ENCODE results near the gene SIPA1L3. TPM values are rescaled to one million over a fixed set of nuclear protein-coding genes. Genes with fewer than 3 reads are reported as not detected.
A peak's percentile ranks its signal among the peaks of the same experiment; 100 is the strongest.

Gene SIPA1L3
- polyA plus RNA-seq, 3 donors from 2014 or later, result 0.29 to 4.1 (median 3.2) TPM

- H3K27ac Mint-ChIP-seq, result no peak overlapping the region
Measured at GRCh38 chr19:38009650-38010242, 102.7 kb downstream of the SIPA1L3 start.

GRCh38 chr19:38011426-38011825 lies 104.4 kb downstream of the SIPA1L3 start:
- H3K4me3 Mint-ChIP-seq, result no peak overlapping the region
- H3K4me1 Mint-ChIP-seq, result peaks cover 4 to 7% of the 10 kb centered on the region in 2 donors
- peak overlapping the region in 2 of 6 donors; percentile 73 to 76 for H3K27ac Mint-ChIP-seq
- DNase-seq, result no peak
- no peaks in the 10 kb centered on the region for H3K9me3 Mint-ChIP-seq
- H3K36me3 Mint-ChIP-seq, result no peaks in the 10 kb centered on the region
- peaks cover 0 to 4% (median under 1%) of the 10 kb centered on the region in 3 donors for H3K27me3 Mint-ChIP-seq (ENCODE audit: low read depth in 3 of 3)

More at GRCh38 chr19:38009650-38010242, 102.7 kb downstream of the SIPA1L3 start:
- Mint-ChIP-seq H3K4me1 (peaks cover 3 to 7% of the 10 kb centered on the region in 2 donors), H3K4me3 (no peak overlapping the region), H3K27me3 (ENCODE audit: low read depth in 3 of 3) (peaks cover 0 to 6% (median 2%) of the 10 kb centered on the region in 3 donors), H3K9me3 (no peaks in the 10 kb centered on the region), H3K36me3 (no peaks in the 10 kb centered on the region)
- no peak for DNase-seq

DNA sequence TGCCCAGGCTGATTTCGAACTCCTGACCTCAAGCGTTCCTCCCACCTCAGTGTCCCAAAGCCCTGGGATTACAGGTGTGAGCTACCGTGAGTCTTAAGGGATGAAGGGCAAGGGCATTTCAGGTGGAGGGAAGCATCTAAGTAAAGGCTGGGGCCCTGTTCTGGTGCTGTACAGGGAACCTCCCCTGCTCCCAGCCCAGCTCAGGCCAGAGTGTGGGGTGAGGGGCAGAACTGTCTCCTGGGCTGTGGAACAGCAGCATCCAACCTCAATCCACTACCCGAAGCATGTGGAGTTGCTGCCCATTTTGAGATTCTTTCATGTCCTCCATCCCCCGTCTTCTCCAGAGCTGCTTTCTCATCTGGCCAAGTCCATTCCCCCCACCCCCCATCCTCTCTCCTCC lies 105.3 kb downstream of the SIPA1L3 start:
- H3K36me3 Mint-ChIP-seq, result no peaks in the 10 kb centered on the region
- DNase-seq, result no peak
- H3K9me3 Mint-ChIP-seq, result no peaks in the 10 kb centered on the region
- H3K27me3 Mint-ChIP-seq (ENCODE audit: low read depth in 3 of 3), result peaks cover 0 to 3% (median 0%) of the 10 kb centered on the region in 3 donors
- no peak overlapping the region for H3K4me3 Mint-ChIP-seq
- peaks cover 4 to 7% of the 10 kb centered on the region in 2 donors for H3K4me1 Mint-ChIP-seq
- no peak overlapping the region for H3K27ac Mint-ChIP-seq

DNA sequence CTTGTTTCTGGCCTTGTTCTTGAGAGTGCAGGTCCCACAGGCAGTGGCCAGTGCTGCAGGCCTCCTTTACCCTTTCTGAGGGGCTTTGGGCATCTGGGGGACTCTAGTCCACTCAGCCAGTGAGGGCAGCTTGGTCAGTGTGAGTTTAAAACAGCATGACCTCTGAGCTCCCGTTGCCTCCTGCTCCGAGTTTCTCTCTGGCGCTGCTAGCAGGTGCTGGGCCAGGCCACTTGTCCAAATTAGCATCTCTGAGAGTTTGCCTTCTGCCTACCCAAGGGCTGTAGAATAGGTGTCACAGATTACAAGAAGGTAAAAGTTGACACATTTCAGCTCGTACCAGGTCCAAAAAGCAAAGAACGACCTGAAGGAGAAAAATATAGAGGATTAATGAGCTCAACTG lies 105.9 kb downstream of the SIPA1L3 start:
- Mint-ChIP-seq H3K27ac (peak overlapping the region in 1 of 6 donors; percentile 6), H3K4me1 (peaks cover 4 to 7% of the 10 kb centered on the region in 2 donors), H3K27me3 (ENCODE audit: low read depth in 3 of 3) (peaks cover 0 to 3% (median 0%) of the 10 kb centered on the region in 3 donors), H3K4me3 (no peak overlapping the region), H3K36me3 (no peaks in the 10 kb centered on the region), H3K9me3 (no peaks in the 10 kb centered on the region)
- no peak for DNase-seq

GRCh38 chr19:38013913-38014580 lies 107.0 kb downstream of the SIPA1L3 start:
- Mint-ChIP-seq H3K9me3 (no peaks in the 10 kb centered on the region), H3K27ac (no peak overlapping the region), H3K4me1 (peaks cover 4 to 7% of the 10 kb centered on the region in 2 donors), H3K36me3 (no peaks in the 10 kb centered on the region), H3K4me3 (no peak overlapping the region), H3K27me3 (ENCODE audit: low read depth in 3 of 3) (peaks cover 0 to 2% (median 0%) of the 10 kb centered on the region in 3 donors)
- DNase-seq, result no peak

DNA sequence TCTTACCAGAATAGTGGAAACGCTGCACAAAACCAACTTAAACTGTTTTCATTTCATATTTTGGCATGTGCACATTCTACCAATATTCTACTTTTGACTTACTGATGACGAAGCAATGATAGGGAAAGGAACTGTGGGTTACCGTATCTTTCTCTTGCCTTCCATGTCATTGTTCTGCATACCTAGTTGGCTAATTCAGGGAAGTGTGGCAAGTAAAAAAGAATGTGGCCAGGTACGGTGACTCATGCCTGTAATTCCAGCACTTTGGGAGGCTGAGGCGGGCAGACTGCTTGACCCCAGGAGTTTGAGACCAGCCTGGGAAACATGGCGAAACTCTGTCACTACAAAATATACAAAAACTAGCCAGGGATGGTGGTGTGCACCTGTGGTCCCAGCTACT lies 108.2 kb downstream of the SIPA1L3 start:
- peaks cover 0 to 2% (median 0%) of the 10 kb centered on the region in 3 donors for H3K27me3 Mint-ChIP-seq (ENCODE audit: low read depth in 3 of 3)
- H3K4me1 Mint-ChIP-seq, result peaks cover 2 to 9% of the 10 kb centered on the region in 2 donors
- H3K36me3 Mint-ChIP-seq, result no peaks in the 10 kb centered on the region
- no peak for DNase-seq
- no peaks in the 10 kb centered on the region for H3K9me3 Mint-ChIP-seq
- H3K4me3 Mint-ChIP-seq, result no peak overlapping the region
- no peak overlapping the region for H3K27ac Mint-ChIP-seq

DNA sequence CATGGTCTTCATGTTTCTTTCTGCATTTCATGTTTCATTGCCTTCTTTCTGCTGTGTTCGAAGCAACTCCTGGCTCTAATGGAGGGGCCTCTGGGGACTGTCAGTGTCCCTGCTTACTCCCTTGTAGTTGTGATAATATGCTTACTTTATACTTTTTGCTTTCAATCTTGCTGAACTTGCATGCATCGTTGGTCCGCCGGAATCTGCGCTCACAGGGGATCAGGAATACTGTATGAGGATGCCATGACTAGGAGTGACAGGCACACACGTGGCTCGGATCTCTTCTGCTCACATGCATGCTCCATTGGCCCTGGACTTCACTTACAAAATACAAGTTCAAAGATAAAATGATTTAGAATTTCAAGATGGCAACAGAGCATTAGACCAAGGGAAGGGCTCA lies 108.8 kb downstream of the SIPA1L3 start:
- no peak overlapping the region for H3K4me3 Mint-ChIP-seq
- peaks cover 0 to 2% (median 0%) of the 10 kb centered on the region in 3 donors for H3K27me3 Mint-ChIP-seq (ENCODE audit: low read depth in 3 of 3)
- H3K4me1 Mint-ChIP-seq, result peaks cover 6 to 11% of the 10 kb centered on the region in 2 donors
- DNase-seq, result no peak
- no peaks in the 10 kb centered on the region for H3K9me3 Mint-ChIP-seq
- H3K27ac Mint-ChIP-seq, result peak overlapping the region in 1 of 6 donors; percentile 29
- no peaks in the 10 kb centered on the region for H3K36me3 Mint-ChIP-seq

DNA sequence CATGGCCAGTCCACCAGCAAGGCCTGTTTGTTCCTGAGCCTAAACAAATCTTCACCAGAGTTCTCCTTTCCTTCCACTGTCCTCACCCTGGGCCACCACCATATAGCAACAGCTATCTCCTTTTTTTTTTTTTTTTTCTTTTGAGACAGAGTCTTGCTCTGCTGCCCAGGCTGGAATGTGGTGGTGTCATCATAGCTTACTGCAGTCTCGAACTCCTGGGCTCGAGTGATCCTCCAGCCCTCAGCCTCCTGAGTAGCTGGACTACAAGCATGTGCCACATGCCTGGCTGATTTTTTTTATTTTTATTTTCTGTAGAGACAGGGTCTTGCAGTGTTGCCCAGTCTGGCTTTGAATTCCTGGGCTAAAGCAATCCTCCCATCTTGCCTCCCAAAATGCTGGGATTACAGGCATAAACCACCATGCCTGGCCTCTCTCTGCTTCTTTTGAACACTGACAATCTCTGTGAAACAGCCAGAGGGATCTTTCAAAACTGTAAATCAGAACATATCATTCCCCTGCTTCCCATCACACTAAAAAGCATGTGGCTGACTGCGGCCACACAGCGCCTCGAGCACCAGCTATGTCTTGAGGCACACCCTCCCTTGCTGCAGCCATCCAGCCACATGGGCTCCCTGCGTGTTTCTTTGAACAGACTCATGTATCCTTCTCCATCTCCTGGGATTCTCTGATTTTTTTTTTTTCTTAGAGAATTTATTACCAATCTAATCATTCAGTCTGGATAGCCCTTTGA lies 110.6 kb downstream of the SIPA1L3 start:
- Mint-ChIP-seq H3K4me1 (peaks cover 6 to 8% of the 10 kb centered on the region in 2 donors), H3K36me3 (no peaks in the 10 kb centered on the region), H3K4me3 (no peak overlapping the region), H3K27ac (peak overlapping the region in 1 of 6 donors; percentile 11), H3K9me3 (no peaks in the 10 kb centered on the region), H3K27me3 (ENCODE audit: low read depth in 3 of 3) (no peaks in the 10 kb centered on the region)
- DNase-seq, result no peak

GRCh38 chr19:38018694-38019395 lies 111.8 kb downstream of the SIPA1L3 start:
- no peak overlapping the region for H3K4me3 Mint-ChIP-seq
- no peaks in the 10 kb centered on the region for H3K9me3 Mint-ChIP-seq
- no peaks in the 10 kb centered on the region for H3K27me3 Mint-ChIP-seq (ENCODE audit: low read depth in 3 of 3)
- no peak overlapping the region for H3K27ac Mint-ChIP-seq
- no peaks in the 10 kb centered on the region for H3K36me3 Mint-ChIP-seq
- peaks cover 6 to 13% of the 10 kb centered on the region in 2 donors for H3K4me1 Mint-ChIP-seq
- DNase-seq, result no peak

DNA sequence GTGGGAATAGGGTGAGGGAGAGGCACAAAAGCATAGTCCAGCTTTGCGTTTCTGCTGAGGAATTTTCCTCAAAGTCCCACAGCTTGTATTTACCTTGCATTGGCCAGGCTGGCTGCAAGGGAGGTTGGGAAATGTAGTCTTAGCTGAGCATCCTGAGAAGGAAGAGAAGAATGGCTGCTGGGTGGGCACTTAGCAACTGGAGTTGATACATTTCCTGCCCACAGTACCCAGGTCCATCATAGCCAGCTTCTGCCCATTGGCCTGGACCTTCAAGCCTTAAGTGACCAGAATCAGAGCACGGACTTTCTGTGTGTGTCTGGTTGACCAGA lies 112.4 kb downstream of the SIPA1L3 start:
- peaks cover 6 to 13% of the 10 kb centered on the region in 2 donors for H3K4me1 Mint-ChIP-seq
- DNase-seq, result no peak
- no peaks in the 10 kb centered on the region for H3K36me3 Mint-ChIP-seq
- H3K9me3 Mint-ChIP-seq, result no peaks in the 10 kb centered on the region
- no peak overlapping the region for H3K27ac Mint-ChIP-seq
- H3K4me3 Mint-ChIP-seq, result no peak overlapping the region
- H3K27me3 Mint-ChIP-seq (ENCODE audit: low read depth in 3 of 3), result no peaks in the 10 kb centered on the region

- Mint-ChIP-seq H3K4me3 (no peak overlapping the region), H3K36me3 (no peaks in the 10 kb centered on the region), H3K27me3 (ENCODE audit: low read depth in 3 of 3) (peaks cover 0 to 1% (median 0%) of the 10 kb centered on the region in 3 donors), H3K9me3 (no peaks in the 10 kb centered on the region), H3K27ac (peak overlapping the region in 1 of 6 donors; percentile 62), H3K4me1 (peaks cover 6 to 13% of the 10 kb centered on the region in 2 donors)
- no peak for DNase-seq
Measured at GRCh38 chr19:38020311-38020710, 113.3 kb downstream of the SIPA1L3 start.

GRCh38 chr19:38021352-38021751 lies 114.3 kb downstream of the SIPA1L3 start:
- Mint-ChIP-seq H3K4me3 (no peak overlapping the region), H3K4me1 (peaks cover 6 to 12% of the 10 kb centered on the region in 2 donors)

GRCh38 chr19:38022791-38023670 lies 116.0 kb downstream of the SIPA1L3 start:
- no peak for DNase-seq
- no peak overlapping the region for H3K4me3 Mint-ChIP-seq
- H3K9me3 Mint-ChIP-seq, result no peaks in the 10 kb centered on the region
- H3K27me3 Mint-ChIP-seq (ENCODE audit: low read depth in 3 of 3), result peaks cover 0 to 3% (median 3%) of the 10 kb centered on the region in 3 donors
- no peaks in the 10 kb centered on the region for H3K36me3 Mint-ChIP-seq
- H3K4me1 Mint-ChIP-seq, result peaks cover 6 to 12% of the 10 kb centered on the region in 2 donors
- no peak overlapping the region for H3K27ac Mint-ChIP-seq

More at GRCh38 chr19:38021352-38021751, 114.3 kb downstream of the SIPA1L3 start:
- DNase-seq, result no peak
- Mint-ChIP-seq H3K27me3 (ENCODE audit: low read depth in 3 of 3) (peaks cover 0 to 3% (median 3%) of the 10 kb centered on the region in 3 donors), H3K9me3 (no peaks in the 10 kb centered on the region), H3K27ac (no peak overlapping the region), H3K36me3 (no peaks in the 10 kb centered on the region)
